ENCODE results near the gene ZNF646. TPM values are rescaled to one million over a fixed set of nuclear protein-coding genes. Genes with fewer than 3 reads are reported as not detected.

Gene ZNF646
- total and polyA plus RNA-seq, 2 donors (not counting 3 experiments of a cell fraction or from before 2014, with no cell fraction given), result 4.1 to 15.9 TPM

DNA sequence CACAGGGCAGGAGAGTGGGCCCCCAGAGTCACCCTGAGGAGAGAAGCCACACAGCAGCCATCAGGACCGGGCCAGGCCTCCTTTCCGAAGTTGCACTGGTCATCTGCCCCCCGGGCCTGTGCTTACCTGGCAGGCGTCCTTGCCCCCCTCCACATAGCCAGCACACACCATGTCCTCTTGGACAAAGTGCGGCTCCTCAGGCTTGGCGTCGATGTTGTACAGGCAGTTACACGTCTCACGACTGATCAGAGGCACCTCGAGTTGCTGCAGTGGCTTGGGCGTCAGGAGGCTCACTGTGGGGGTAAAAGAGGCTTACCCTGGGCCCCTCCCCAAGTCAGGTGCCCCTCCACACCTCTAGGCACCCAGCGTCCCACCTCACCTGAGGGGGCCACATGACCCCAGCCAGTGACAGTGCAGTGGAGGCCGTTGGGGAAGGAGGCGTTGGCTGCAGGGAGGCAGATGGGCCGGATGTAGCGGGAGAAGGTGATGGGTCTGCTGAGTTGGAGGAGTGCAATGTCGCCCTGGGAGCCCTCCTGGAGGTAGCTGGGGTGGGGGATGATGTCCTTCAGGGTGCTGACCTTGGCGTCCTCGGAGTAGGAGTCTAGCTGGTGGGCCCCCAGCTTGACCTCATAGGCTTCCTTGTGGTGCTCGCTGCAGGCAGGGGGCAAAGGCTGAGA lies 58.2 kb downstream of the ZNF646 start:
- DNase-seq (ENCODE audit: low read depth, low spot score), result no peak
- Histone ChIP-seq H3K27ac (ENCODE audit: insufficient read depth, low read depth, low read length) (no peak overlapping the region), H2AFZ (ENCODE audit: low read depth, low read length) (no peak overlapping the region), H4K20me1 (replicated peaks; ENCODE audit: control insufficient read depth, extremely low read depth, insufficient read depth, low read length) (no peaks in the 10 kb centered on the region), H3K27me3 (ENCODE audit: control insufficient read depth in 2 of 2, insufficient read depth in 2 of 2, low read length in 2 of 2) (no peaks in the 10 kb centered on the region), H3K9me3 (replicated peaks; ENCODE audit: control insufficient read depth, insufficient read depth, low read length) (no peaks in the 10 kb centered on the region), H3K36me3 (ENCODE audit: control insufficient read depth in 2 of 2, extremely low read depth in 1 of 2, insufficient read depth in 2 of 2, low read length in 2 of 2) (peaks cover 0 to 9% of the 10 kb centered on the region in 2 experiments), H3K4me1 (ENCODE audit: control insufficient read depth, extremely low read depth, insufficient read depth, low read length) (no peaks in the 10 kb centered on the region), H3K79me2 (ENCODE audit: control insufficient read depth, insufficient read depth, low read length) (no peaks in the 10 kb centered on the region), H3K9ac (replicated peaks; ENCODE audit: extremely low read depth, insufficient read depth, low read length) (no peak overlapping the region), H3K9me1 (replicated peaks; ENCODE audit: control insufficient read depth, extremely low read depth, insufficient read depth, low read length) (no peaks in the 10 kb centered on the region), H3K4me2 (ENCODE audit: insufficient read depth, low read length) (no peak overlapping the region), H3K4me3 (replicated peaks in 1 of 3; ENCODE audit: insufficient read depth in 1 of 3, low read depth in 1 of 3, low read length in 3 of 3) (no peak overlapping the region)
- FAIRE-seq, result no peak
- ChIA-PET POLR2A (no interaction called here), CTCF (interaction anchor here (2.4 kb wide), 1 partner anchor 10 kb away, joined by 8 read pairs; no protein-coding TSS in a partner anchor)
- intact Hi-C loops (cut with micrococcal nuclease), result no loop called here
- BruUV-seq (replicated peaks), result no TSS peak
- TF ChIP-seq FOS (IDR thresholded peaks at IDR 0.05; ENCODE audit: borderline replicate concordance, insufficient read depth, low read length) (no peak), GATA2 (IDR thresholded peaks at IDR 0.05; ENCODE audit: insufficient read depth, insufficient read length, low read depth, low read length) (no peak), JUN (IDR thresholded peaks at IDR 0.05; ENCODE audit: borderline replicate concordance, insufficient read depth, insufficient read length, low read depth) (no peak), POLR2AphosphoS5 (IDR thresholded peaks at IDR 0.05; ENCODE audit: insufficient read depth, low read depth, low read length) (no peak), CTCF (IDR thresholded peaks at IDR 0.05; ENCODE audit: extremely low read depth in 1 of 2, insufficient read depth in 1 of 2, low read depth in 1 of 2, low read length in 2 of 2) (no peak), EZH2 (IDR thresholded peaks at IDR 0.05; ENCODE audit: borderline replicate concordance, low read depth, low read length, severe bottlenecking) (no peak), MAX (IDR thresholded peaks at IDR 0.05; ENCODE audit: insufficient read depth, insufficient read length) (no peak), MYC (IDR thresholded peaks at IDR 0.05; ENCODE audit: low read depth, low read length) (no peak)
- dilution Hi-C loops (cut with MboI; ENCODE audit: extremely low pct_ligation_motif_present, low sequenced_read_pairs), result no loop called here

Measured in endothelial cell of umbilical vein (primary cell).